SK-N-SH (cell line): ENCODE measurements around the gene TUBA8.

Experiments
- CTCF ChIP-seq: fragments of 200-600 bp; sonication (generic); IDR thresholded peaks from 2 replicates; pipeline ENCODE4 v1.6.1; 2017; ENCODE audit warnings: antibody characterized with exemption, mild to moderate bottlenecking, moderate library complexity
- MAX ChIP-seq: IDR thresholded peaks from 2 replicates; pipeline ENCODE4 v1.4.0; 2012; ENCODE audit warnings: low read depth
- POLR2AphosphoS5 ChIP-seq: IDR thresholded peaks from 2 replicates; pipeline ENCODE4 v1.6.1; 2012; ENCODE audit warnings: low read depth, low read length
- SIN3A ChIP-seq: IDR thresholded peaks from 2 replicates; pipeline ENCODE4 v1.6.1; 2012; ENCODE audit warnings: low read depth, mild to moderate bottlenecking, low read length, moderate library complexity, borderline replicate concordance
- TAF1 ChIP-seq: IDR thresholded peaks from 2 replicates; pipeline ENCODE4 v1.6.1; 2012; ENCODE audit warnings: low read depth, mild to moderate bottlenecking, low read length, moderate library complexity, borderline replicate concordance

GRCh38 chr22:18109410-18110193 lies 1.0 kb upstream of the TUBA8 start:
- TF ChIP-seq CTCF (no peak), TAF1 (no peak), POLR2AphosphoS5 (no peak), SIN3A (no peak), MAX (no peak)
